ENCODE measurements around the gene PNKD.

GRCh38 chr2:218391202-218391601 lies 120.9 kb downstream of the PNKD start:
- no peak for TF ChIP-seq CTCF (IDR thresholded peaks at IDR 0.05; ENCODE audit: low read depth, low read length)
- TF ChIP-seq EZH2phosphoT487 (IDR thresholded peaks at IDR 0.05; ENCODE audit: low read depth), result no peak
